Fibroblast of lung (primary cell): ENCODE results near the gene MYOZ3.

ENCODE experiments used
- EZH2 ChIP-seq: IDR thresholded peaks from 2 replicates; pipeline ENCODE4 v1.5.1; 2012; ENCODE audit warnings: low read length, control low read depth, mild to moderate bottlenecking; ENCODE audit errors: missing control alignments
- TF ChIP-seq, protein P1 (sequence below), 2 donors: IDR thresholded peaks in 1 of 2; conservative IDR thresholded peaks in 1 of 2; 1 replicate in 1 of 2; 2 replicates in 1 of 2; pipeline ENCODE4 v1.5.1; 2011 to 2012; ENCODE audit warnings: low read length in 2 of 2, control low read depth in 1 of 2, inconsistent platforms in 1 of 2, low read depth in 1 of 2, mild to moderate bottlenecking in 1 of 2

- TF ChIP-seq, protein P1, sequence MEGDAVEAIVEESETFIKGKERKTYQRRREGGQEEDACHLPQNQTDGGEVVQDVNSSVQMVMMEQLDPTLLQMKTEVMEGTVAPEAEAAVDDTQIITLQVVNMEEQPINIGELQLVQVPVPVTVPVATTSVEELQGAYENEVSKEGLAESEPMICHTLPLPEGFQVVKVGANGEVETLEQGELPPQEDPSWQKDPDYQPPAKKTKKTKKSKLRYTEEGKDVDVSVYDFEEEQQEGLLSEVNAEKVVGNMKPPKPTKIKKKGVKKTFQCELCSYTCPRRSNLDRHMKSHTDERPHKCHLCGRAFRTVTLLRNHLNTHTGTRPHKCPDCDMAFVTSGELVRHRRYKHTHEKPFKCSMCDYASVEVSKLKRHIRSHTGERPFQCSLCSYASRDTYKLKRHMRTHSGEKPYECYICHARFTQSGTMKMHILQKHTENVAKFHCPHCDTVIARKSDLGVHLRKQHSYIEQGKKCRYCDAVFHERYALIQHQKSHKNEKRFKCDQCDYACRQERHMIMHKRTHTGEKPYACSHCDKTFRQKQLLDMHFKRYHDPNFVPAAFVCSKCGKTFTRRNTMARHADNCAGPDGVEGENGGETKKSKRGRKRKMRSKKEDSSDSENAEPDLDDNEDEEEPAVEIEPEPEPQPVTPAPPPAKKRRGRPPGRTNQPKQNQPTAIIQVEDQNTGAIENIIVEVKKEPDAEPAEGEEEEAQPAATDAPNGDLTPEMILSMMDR (conservative IDR thresholded peaks at IDR 0.05 in 1 of 2, IDR thresholded peaks at IDR 0.05 in 1 of 2; ENCODE audit: low read depth in 1 of 2, low read length in 2 of 2): no peak
- no peak for TF ChIP-seq EZH2
Measured at GRCh38 chr5:150615141-150615699, 45.8 kb upstream of the MYOZ3 start.
